Measurements from ENCODE around the gene DNAL1.
"Not testable (repeated sequence)": the region's sequence is repeated elsewhere in the genome, so short reads cannot be mapped to it uniquely, and the experiment has no call there.

DNAL1 gene

DNA sequence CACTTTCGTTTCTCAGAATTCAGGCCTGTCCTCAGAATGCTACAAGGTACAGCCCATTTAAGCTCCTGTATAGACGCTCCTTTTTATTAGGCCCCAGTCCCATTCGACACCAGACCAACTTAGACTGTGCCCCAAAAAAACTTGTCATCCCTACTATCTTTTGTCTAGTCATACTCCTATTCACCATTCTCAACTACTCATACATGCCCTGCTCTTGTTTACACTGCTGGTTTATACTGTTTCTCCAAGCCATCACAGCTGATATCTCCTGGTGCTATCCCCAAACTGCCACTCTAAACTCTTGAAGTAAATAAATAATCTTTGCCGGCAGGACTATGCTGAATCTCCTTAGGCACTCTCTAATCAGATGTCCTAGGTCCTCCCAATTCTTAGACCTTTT is 63.3 kb downstream of the DNAL1 start:
- DNase-seq (ENCODE audit: low spot score) = not testable (repeated sequence)

DNA sequence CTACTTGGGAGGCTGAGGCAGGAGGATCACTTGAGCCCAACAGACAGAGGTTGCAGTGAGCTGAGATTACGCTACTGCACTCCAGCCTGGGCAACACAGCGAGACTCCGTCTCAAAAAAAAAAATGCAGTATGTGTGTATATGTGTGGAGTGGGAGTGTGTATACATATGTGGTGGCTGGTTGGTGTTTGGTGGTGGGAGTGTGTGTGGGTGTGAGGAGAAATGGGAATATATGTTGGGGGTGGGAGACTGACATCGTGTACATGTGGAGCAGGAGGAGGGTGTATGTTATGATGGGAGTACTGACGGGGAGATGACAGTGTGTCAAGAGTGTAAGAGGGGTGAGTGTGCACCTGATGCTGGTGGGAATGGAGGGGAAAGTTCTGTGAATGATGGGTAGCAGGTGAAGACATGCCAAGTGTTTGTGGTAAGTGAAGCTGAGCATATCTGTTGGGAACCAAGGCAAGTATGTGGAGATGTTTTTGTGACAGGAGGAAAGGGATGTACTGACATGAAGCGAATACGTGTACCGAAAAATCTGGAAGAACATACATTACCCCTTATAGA is 65.2 kb downstream of the DNAL1 start:
- DNase-seq (ENCODE audit: low spot score) = no peak

DNA sequence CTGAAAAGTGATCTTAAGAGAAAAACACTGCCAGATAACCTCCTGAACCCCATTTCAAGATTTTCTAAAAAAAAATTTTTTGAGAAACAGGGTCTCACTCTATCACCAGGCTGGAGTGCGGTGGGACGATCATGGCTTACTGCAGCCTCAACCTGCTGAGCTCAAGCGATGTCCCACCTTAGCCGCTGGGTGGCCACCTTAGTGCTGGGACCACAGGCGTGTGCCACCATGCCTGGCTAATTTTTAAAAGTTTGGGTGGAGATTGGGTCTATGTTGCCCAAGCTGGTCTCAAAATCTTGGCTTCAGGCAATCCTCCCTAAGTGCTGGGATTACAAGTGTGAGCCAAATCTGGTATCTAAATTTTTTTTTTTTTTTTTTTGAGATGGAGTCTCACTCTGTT is 66.0 kb downstream of the DNAL1 start:
- DNase-seq (ENCODE audit: low spot score) = no peak

DNA sequence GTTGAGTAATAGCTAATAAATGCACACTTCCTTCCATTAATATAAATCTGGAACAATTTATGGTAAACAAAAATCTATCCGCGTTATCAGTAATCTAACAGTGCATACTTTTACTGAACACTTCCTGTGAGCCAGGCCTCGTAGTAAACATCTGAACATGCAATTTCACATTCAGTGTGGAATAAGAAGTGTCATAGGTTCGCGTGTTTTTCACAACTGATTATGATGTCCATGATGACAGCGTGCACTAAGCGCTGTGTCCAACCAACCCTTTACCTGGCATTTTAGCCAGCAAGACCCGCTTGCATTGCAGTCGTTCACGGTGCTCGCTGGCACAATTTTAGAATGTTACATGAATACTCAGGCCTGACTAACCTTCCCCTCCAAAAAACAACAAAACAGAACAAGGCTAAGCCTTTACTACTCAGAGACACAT is 67.3 kb downstream of the DNAL1 start:
- peak; percentile 10 for DNase-seq (ENCODE audit: low spot score)

DNA sequence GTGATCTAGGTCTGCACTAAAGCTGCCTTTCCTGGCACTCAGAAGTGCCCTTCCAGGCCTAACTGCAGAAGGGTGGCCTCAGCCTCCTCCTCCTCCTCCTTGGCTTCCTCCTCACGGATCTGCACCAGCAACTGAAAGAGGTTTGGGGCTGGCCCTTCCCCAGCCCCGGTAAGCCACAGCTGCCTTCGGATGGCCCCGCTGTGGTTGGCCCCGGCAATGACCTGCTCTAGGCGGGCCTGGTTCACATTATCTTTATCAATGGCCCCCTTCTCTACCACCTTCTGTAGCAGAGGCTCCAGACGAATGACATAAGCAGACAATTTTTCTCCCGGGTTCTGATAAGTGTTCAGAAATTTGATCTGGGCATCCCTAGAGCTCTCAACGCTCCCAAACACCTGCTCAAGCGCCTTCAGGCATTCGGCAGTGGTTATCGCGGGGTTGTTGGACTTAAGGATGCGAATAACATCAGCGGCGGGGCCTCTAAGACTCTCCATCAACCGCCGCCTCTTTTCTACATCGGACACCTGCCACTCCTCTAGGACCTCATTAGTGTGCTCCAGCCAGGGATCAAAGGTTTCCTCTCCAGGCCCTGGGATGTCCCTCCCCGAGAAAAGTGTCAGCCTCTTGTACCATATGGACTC is 67.9 kb downstream of the DNAL1 start:
- no peak for DNase-seq (ENCODE audit: low spot score)

DNA sequence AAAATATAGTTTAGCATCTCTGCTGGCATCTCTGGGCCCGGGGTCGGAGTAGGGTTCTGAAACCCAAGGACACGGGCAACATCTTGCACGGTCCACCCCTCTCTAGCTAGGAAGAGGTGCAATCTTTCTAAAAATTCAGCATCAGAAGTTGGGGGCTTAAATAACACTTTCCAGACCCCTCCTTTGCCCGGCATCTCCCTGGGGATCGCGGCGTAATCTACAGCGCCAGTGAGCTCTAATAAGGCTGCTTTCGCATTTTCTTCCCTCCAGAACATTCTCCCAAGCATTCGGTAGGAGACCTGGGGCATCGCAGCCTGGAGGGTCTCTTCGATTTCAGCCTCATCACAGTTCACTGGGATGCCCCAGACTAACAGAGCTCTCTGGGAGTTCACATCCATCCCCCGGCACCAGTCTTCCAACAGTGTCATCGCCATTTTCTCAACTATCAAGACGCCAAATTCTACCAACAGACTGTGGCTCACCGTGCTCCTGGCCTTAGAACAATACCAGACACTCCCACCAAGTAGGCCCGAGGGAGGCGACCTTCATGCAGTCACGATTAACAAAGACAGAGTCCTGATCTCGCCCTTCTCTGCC is 68.5 kb downstream of the DNAL1 start:
- DNase-seq (ENCODE audit: low spot score) = no peak

DNA sequence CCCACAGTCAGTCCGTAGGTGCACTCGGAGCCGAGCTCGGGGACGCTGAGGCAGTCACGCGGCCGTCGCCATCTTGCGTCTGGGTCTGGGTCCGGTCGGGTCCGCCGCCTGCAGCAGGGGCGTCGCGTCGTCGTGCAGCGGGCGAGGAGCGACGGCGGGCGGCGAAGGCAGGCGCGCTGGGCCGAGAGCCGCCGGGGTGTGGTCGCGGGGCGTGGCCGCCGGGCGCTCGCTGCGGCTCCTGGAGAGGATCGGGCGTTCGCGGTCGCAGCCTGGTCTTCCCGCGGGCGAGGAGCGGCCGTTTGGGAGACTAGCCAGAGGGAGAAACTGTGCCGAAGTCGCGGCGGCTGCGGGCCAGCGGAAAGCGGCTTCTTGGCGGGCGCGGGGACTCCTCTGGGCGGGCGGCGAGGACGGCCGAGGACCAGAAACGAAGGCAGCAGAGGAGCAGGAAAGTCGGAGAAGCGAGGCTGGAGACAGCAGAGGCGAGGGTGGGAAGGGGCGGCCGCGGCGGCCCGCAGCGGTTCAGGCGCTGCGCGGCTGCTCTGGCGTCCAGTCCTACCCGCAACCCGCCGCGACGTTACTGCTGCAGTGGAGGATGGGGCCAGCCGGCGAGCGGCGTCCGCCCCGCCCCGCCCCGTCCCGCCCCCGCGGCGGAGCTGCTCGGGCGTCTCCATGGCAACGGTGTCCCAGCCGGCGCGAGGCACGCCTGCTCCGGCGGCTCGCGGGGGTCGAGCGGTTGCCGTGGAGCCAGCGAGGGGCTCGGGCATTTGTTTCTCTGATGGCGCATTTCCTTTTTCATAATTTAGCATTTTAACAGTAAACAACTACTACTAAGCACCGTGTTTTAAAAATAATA is 69.2 kb downstream of the DNAL1 start, which contains the start of gene PNMA1:
Gene PNMA1 (minus strand): TSS at position 582 of the 853 bp plus-strand sequence. CDS start 745 bp downstream, outside the sequence.
- peak; percentile 84 for DNase-seq (ENCODE audit: low spot score)

DNA sequence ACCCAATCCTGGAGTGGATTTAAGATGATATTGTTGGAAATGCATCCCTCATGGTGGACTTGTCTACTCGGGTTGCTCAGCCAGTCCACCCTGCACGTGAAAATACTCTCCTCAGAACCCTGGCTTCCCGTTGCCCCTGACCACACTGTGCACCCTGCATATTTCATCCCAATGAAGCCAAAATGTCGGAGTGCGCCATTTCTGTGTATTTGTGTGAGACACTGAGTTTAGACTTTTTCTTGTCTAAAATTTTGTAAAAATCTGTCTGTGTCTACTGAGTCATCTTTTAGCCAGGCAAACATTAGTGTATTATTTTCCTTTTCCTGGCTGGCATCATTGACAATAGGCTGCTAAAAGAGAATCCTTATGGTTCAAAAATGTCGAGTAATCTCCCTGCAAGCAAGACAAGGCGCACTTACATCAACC is 69.9 kb downstream of the DNAL1 start:
- DNase-seq (ENCODE audit: low spot score) = no peak

DNA sequence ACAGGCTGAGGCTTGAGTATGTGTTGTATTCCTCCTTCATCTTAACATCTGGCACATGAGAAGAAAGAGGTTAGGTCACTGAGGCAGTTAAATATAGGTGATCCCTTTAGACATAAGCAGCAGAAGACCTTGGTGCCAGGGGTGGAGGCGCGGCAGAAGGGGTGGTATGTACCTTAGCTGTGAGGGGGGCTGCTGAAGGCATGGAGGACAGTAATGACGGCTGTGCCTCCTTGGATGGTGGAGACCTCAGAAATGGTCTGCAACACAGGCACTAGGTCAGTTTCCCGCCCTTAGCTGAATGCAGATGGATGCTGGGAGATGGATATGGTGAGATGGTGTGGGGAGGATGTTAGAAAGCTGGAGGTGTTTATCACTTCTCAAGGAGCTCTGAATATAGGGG is 70.9 kb downstream of the DNAL1 start:
- no peak for DNase-seq (ENCODE audit: low spot score)

DNA sequence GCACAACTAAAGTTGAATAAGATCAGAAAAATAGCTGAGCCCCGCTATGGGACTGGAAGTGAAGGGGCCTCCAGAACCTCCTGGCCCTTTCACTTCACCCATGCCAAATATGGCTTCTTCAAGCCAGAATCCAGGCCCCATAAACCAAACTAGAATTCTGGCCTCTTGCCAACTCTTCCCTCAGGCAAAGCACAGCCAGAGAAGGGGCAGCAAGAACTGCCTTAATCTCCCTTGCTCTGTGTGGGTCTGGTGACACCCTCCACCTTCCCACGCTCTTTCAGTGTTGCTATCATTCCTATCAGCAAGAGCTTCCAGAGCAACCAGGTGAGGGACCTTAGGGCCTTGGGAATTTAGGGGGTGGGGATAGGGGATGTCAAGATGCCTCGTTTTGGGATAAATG is 72.5 kb downstream of the DNAL1 start:
- no peak for DNase-seq (ENCODE audit: low spot score)

DNA sequence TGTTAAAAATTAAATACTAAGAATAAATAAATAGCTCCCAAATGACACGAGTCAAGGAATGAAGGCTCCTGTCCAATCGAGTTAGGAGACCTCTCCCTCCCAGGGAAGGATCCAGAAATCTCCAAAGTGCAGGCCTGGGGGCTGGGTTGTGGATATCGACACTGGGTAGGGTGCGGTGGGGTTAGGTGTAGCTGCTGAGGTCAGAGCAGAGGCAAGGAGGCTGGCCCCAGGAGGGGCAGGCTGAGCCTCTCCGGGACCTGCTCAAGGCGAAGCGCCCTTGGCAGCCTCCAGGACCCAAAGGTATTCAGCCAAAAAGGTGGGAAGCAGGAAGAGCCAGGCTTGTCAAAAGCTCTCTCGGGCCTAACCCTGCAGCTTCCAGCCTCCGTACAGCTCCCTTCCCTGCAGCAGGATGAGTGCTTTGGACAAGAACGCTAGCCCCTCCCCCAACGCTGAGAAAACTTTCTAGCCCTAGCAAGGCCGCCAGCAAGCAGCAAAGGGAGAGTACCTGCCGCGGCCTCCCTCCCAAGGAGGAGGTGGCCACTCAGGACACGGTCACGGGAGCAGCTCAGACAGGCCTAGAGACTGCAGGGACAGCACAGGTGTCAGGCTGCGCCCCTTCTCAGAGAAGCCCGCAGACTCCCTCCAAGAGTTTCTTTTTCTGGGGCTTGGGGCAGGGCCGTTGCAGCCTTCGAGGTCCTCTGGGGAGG is 73.1 kb downstream of the DNAL1 start:
- no peak for DNase-seq (ENCODE audit: low spot score)

DNA sequence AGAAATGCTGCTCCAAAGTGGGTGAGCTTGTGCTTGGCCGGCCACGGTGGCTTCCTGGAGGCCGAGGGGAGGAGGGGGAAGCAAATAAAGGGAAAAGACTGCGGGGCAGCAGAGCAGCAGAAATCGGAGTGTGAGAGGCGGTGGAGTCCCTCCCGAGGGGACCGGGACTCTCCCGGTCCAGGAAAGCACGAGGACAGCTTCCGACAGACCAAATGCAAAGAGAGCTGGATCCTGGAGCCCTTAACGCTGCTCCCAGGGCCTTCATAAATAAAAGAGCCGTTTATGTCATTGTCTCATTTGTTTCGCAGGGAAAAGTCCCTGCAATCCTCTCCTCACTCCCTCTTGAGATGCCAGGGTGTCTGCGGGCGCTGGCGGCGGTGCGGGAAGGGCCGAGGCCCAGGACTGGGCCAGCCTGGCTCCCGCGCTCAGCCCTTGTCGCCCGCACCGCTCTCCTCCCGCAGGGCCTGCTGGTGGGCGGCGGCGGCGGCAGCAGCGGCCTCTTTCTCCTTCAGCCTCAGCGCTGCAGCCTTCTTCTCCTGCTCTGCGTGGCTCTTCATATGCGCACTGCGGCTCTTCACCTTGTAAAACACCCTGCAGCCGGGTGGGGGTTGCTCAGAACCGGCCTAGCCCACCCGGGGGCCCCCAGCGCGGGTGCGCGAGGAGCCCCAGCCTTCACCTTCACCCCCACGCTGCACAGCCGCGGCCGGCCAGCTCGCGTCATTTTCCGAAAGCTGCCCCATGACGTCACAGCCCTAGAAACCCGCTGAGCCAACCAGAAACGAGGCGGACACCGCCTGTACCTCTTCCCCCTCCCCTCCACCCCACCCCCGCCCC is 73.8 kb downstream of the DNAL1 start:
- no peak for DNase-seq (ENCODE audit: low spot score)

DNA sequence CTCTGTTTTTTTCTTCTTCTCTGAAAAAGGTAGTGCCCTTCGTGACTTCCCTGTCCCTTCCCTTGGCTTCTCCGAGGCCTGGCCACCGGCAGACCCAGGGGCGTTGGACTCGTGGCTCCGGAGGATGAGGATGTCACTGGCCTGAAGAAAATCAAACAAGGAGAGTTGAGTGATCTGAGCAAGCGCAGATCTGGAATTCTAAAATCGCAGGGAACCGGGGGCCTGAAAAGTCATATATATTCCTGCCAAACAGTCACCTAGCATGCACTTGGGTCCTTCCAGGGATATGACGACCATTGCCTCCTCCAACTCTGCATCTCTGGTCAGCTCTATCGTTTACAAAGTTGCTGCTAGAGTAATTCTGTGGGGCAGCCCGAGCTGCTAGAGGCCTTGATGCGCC is 74.6 kb downstream of the DNAL1 start:
- DNase-seq (ENCODE audit: low spot score) = no peak

DNA sequence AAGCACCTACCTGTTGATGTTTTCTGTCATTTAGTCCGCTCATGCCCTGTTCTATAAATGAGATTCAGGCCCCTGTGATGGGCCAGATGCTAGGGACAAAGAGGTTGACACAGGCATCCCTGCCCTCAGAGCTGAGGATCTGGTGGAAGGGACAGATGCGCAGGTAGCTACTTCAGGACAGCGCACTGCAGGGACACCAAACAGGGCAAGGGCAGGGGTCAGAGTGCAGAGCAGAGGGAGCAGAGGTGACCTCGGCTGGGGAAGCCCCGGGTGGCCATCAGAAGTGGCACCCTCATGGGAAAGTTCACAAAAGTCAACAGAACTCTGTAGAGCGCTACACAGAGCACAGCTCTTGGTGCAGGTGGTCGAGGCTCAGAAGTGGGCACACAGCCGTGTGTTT is 75.0 kb downstream of the DNAL1 start:
- no peak for DNase-seq (ENCODE audit: low spot score)

DNA sequence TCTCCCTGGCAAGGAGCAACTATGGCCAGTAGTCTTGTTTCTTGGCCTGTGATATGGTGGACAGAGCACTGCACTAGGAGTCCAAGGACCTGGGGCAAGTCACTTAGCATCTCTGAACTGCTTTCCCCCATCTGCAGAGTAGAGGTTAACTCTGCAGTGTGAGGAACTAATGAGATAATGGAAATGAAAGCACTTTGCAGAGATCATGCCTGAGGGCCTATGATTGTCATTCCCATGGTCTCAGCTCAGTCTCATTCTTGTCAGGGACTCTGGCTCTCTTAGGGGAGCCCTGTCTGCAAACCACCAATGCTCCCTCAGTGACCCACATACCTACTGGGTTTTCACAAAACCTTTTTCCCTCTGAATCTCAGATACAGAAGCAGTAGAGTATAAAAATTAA is 75.8 kb downstream of the DNAL1 start:
- DNase-seq (ENCODE audit: low spot score) = no peak

DNA sequence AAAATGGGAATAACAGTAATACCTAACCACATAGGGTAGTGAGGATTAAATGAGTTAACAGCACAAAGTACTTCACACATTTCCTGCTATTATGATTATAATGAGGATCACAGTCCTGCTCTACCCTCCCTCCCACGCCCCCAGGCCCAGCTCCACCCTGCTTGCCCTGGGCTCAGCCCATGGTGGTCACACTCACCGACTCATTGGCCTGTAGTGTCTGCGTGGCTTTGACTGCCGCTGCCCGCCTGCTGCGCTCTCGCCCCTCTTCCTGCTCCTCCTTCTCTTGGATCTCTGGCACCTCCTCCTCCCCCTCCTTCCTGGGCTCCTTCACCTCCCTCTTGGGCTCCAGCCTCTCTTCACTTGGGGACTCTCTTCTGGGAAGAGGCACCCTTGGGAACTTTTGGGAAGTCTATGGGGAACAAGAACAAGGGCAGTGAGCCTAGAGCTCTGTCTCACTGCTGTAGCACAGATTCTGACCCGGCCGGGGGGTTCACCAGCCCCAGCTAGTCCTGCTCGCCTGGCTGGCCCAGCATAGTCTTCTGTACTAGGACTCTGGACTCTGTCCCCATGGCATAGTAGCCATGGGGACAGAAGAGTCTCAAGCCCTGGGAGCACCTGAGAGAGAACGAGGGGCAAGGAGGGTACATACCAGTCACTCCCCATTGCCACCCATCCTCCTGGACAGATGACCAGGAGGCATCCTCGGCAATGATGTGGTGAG is 76.5 kb downstream of the DNAL1 start:
- no peak for DNase-seq (ENCODE audit: low spot score)

DNA sequence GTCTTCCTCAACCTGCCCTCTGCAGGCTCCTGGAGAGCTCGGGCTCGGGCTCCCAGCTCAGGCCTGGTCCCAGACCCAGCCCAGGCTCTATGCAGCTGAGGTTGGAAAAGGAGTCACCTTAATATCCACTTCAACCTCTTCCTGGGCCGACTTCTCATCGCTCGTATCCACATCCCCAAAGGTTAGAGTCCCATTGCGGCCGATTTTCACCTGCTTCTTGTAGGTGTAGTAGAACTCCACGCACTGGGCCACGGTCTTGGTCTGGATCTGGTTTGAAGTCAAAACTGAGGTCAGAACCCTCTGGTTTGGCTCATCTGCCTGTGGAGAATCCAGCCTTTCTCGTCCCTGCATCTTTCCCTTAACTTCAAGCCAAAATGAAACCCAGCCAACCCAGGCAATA is 77.8 kb downstream of the DNAL1 start:
- no peak for DNase-seq (ENCODE audit: low spot score)

DNA sequence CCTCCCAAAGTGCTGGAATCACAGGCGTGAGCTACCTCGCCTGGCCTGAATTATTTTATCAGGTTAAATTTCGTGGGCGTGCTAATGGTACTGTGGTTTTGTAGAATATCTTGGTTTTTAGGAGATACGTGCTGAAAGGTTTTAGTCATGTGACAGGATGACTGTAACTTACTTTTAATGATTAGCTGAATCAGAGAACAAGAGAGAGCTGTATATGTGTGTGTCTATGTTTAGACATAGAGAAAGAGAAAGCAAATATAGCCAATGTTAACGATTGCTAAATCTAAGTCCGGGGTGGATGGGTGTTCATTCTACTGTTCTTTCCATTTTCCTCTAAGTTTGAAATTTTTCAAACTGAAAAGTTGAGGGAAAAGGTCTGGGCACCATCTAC is 78.6 kb downstream of the DNAL1 start:
- DNase-seq (ENCODE audit: low spot score) = peak; percentile 22

DNA sequence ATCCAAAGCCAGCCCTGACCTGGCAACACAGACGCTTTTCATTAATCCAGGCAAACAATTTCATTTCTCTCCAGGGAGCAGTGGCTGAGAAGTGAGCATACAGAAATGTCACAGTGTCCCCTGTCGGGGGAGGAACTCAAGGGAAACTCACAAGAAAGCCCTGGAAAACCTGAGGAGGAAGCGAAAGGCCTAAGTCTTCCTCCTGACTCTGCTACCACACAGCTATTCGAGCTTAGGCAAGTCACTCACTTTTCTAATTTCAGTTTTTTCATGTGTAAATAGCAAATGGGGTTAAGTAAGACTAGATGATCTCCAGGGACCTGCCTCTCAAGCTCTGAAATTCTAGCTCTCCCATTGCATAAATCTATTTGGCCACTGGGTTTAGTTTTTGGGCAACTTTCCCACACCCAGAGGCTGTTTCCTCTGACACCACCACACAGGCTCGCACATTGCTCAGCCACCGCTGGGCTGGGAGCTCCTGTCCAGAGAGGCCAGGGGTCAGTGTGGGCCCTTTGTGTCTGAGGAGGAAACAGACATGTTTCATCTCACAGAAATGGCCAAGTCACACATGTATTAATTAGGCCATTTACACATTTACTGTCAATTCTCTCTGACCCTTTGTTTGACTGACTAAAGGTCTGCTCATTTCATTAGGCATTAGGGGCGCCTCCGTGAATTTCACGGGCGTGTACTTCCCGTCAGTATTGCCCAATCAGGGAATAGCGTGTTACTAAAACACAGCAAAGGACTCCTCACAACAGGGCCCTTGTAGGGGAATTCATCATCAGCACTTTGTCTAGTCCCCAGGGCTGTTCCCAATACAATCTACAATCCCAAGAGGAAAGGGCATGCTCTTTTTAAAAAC is 79.2 kb downstream of the DNAL1 start:
- no peak for DNase-seq (ENCODE audit: low spot score)

DNA sequence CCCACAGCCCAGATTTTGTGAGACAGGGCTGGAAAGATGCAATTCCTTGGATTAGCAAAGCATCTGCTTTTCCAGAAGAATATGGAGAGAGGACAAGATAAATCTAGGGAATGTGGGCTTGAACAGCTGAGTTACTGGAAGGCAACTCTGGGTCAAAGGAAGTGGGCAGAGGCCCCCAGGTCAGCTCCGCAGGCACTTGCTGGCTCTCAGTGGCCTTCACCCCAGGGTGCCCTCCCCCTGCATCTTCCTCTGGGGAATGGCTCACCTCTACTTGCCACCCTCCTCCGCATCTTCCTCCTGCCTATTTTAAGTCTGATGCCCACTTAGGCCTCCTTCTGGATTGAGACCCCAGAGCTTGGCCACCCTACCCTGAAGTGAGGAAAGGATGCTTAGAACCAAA is 79.9 kb downstream of the DNAL1 start:
- no peak for DNase-seq (ENCODE audit: low spot score)

Measured in CD4-positive, alpha-beta T cell treated with Interleukin-15 for 4 hours (primary cell).